ENCODE measurements around the gene BCL7C. TPM values are rescaled to one million over a fixed set of nuclear protein-coding genes. Genes with fewer than 3 reads are reported as not detected.
A peak's percentile ranks its signal among the peaks of the same experiment; 100 is the strongest.
"Not testable (repeated sequence)": the region's sequence is repeated elsewhere in the genome, so short reads cannot be mapped to it uniquely, and the experiment has no call there.

Gene BCL7C
- total RNA-seq (2022) (32.0 and 33.9 TPM in 2 replicates), Bru-seq, nascent RNA (percentile 49 among the genes with signal in this experiment), BruChase-seq, experiment 1, labeled RNA remaining after a 6-hour chase (percentile 49 among the genes with signal in this experiment), BruChase-seq, experiment 2, labeled RNA remaining after a 2-hour chase (percentile 49 among the genes with signal in this experiment)
- long read RNA-seq, transcript BCL7C-203 (6 exons, 1,603 nt): minor isoform, 8 of 124 reads
- long read RNA-seq, transcript BCL7C-201 (6 exons, 1,740 nt): major isoform, 101 of 124 reads
- long read RNA-seq, partial matches to known transcripts: 4 of 124 reads
- long read RNA-seq, other reads (novel, unspliced or antisense): 10 of 124 reads

DNA sequence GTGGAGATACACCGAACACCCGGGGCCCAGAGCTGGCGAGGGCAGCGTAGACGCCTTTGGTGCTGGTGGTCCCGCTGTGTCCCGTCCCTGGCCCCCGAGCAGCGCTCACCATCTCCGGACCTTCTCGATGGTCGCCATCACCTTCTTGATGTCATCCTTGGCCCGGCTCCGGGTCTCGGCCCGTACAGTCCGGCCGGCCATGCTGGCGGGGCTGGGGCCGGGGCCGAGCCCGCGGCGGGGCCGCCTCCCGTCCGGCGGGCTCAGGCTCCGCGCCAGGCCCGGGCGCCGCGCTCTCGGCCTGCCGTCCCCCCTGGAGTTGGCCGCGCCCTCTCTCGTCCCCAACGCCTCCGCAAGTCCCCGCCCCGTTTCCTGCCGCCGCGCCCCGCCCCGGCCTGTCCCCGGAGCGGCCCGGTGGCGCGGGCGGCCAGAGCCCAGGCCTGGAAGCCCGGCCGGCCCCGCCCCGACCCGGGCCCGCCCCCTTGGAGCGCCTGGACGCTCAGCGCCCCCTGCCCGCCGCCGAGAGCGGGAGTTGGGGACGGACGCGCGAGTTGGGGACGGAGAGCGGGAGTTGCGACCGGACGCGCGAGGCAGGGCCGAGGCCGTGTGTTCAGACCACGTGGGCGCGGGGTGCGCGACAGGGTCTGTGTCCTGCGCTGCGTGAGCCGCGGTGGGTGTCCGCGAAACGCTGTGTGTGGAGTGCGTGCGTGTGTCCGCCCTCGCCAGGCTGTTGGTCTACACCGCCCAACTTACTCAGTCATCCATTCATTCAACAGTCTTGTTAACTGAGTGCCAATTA is at the start of gene BCL7C:
Gene BCL7C, minus strand, starts transcription at position 334 of the 796 bp plus-strand sequence. Its CDS starts 133 bp downstream, at position 201.
- TF ChIP-seq, protein P1, sequence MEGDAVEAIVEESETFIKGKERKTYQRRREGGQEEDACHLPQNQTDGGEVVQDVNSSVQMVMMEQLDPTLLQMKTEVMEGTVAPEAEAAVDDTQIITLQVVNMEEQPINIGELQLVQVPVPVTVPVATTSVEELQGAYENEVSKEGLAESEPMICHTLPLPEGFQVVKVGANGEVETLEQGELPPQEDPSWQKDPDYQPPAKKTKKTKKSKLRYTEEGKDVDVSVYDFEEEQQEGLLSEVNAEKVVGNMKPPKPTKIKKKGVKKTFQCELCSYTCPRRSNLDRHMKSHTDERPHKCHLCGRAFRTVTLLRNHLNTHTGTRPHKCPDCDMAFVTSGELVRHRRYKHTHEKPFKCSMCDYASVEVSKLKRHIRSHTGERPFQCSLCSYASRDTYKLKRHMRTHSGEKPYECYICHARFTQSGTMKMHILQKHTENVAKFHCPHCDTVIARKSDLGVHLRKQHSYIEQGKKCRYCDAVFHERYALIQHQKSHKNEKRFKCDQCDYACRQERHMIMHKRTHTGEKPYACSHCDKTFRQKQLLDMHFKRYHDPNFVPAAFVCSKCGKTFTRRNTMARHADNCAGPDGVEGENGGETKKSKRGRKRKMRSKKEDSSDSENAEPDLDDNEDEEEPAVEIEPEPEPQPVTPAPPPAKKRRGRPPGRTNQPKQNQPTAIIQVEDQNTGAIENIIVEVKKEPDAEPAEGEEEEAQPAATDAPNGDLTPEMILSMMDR (IDR thresholded peaks at IDR 0.05; ENCODE audit: unreplicated experiment): peak; percentile 43
- H3K27me3 Mint-ChIP-seq (ENCODE audit: insufficient read depth, unreplicated experiment): no peaks in the 10 kb centered on the region
- ChIA-PET POLR2A (interaction anchor here (0.6 to 5.1 kb wide), 10 partner anchors 8 to 133 kb away, joined by 3 to 36 read pairs (median 4); no protein-coding TSS in a partner anchor), CTCF (interaction anchor here (1.6 to 3.6 kb wide), 3 partner anchors 20 to 49 kb away, joined by 6 to 13 read pairs (median 6); no protein-coding TSS in a partner anchor)
- intact Hi-C loops (cut with micrococcal nuclease): loop anchor here (2.0 kb wide), 2 partner anchors 29 to 49 kb away; partner anchors contain the start of gene FBXL19
- peak; percentile 88 for DNase-seq (ENCODE audit: unreplicated experiment)
- peak within 1 kb of the TSS; percentile 75 for H3K4me3 Mint-ChIP-seq (ENCODE audit: unreplicated experiment)
- H3K27ac Mint-ChIP-seq (ENCODE audit: low read depth, unreplicated experiment): peak within 1 kb of the TSS; percentile 80
- H3K4me1 Mint-ChIP-seq (ENCODE audit: insufficient read depth, unreplicated experiment): peaks cover 31% of the 10 kb centered on the region
- BruUV-seq (replicated peaks): no TSS peak
- H3K36me3 Mint-ChIP-seq (ENCODE audit: insufficient read depth, unreplicated experiment): peaks cover 16% of the 10 kb centered on the region
- no peaks in the 10 kb centered on the region for H3K9me3 Mint-ChIP-seq (ENCODE audit: unreplicated experiment)

DNA sequence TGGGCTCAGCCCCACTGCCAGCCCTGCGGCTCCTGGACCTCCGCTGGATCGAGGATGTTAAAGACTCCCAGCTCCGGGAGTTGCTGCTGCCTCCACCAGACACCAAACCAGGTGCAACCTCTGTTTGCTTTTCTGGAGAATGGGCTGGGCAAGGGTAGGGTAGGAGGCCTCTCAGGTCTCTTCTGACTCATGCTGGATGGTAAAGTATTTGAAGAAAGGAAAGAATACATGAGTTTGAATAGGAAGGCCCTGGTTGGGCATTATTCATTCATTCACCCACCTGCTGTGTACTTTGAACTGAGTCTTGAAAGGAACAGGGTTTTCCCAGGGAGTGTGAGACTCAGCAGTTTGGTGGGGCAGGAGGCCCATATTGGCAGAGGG is 48.5 kb upstream of the BCL7C start:
- ChIA-PET POLR2A (interaction anchor here (0.7 to 3.3 kb wide), 12 partner anchors 7 to 511 kb away, joined by 3 to 34 read pairs (median 5); partner anchors contain the start of genes BCL7C, CTF1, ORAI3 and PHKG2), CTCF (interaction anchor here (0.6 to 6.2 kb wide), 34 partner anchors 10 to 510 kb away, joined by 3 to 67 read pairs (median 5); partner anchors contain the start of genes BCL7C and FBXL19)
- Mint-ChIP-seq H3K27ac (ENCODE audit: low read depth, unreplicated experiment) (no peak overlapping the region), H3K27me3 (ENCODE audit: insufficient read depth, unreplicated experiment) (no peaks in the 10 kb centered on the region), H3K9me3 (ENCODE audit: unreplicated experiment) (no peaks in the 10 kb centered on the region), H3K36me3 (ENCODE audit: insufficient read depth, unreplicated experiment) (peaks cover 63% of the 10 kb centered on the region), H3K4me1 (ENCODE audit: insufficient read depth, unreplicated experiment) (peaks cover 21% of the 10 kb centered on the region), H3K4me3 (ENCODE audit: unreplicated experiment) (no peak overlapping the region)
- no peak for DNase-seq (ENCODE audit: unreplicated experiment)
- TF ChIP-seq, protein P1 (IDR thresholded peaks at IDR 0.05; ENCODE audit: unreplicated experiment): no peak
- no TSS peak for BruUV-seq (replicated peaks)
- intact Hi-C loops (cut with micrococcal nuclease): loop anchor here (1.0 to 10.0 kb wide), 3 partner anchors 19 to 158 kb away; partner anchors contain the start of genes FBXL19 and ZNF629

DNA sequence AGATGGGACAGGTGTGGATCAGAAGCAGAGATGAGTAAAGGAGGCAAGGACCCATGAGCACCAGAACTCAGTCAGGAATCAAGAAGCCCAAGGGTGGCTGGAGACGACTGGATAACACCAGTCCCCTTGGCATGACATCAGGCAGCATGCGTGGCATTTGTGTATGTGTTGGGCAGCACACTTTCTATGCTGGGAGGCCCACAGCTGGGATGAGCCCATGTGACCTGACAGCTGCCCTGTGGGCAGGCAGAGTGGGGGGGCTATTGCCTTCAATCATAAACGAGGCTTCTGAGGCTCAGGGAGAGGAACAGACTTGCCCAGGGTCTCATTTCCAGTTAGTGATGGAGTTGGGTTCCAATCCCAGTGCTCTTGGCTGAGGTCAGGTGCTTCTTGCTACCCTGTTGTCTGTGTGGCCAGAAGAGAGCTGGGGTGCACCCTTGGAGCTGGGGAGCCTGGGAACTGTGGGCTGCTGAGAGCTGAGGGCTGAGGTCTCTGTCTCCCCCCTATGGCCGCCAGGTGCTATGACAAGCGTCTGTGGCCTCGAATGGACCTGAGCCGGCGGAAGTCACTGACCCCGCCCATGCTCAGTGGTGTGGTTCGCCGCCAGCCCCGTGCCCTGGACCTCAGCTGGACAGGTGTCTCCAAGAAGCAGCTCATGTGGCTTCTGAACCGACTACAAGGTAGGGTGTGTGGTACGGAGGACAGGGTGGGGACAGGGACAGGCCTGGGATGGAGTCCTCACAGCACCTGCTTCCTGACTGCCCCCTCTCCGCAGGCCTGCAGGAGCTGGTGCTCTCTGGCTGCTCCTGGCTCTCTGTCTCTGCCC is 47.9 kb upstream of the BCL7C start:
- no peaks in the 10 kb centered on the region for H3K9me3 Mint-ChIP-seq (ENCODE audit: unreplicated experiment)
- CTCF ChIA-PET: interaction anchor here (0.6 to 6.2 kb wide), 42 partner anchors 9 to 511 kb away, joined by 3 to 67 read pairs (median 4); partner anchors contain the start of genes BCL7C, FBXL19 and PHKG2
- DNase-seq (ENCODE audit: unreplicated experiment): peak; percentile 80
- intact Hi-C loops (cut with micrococcal nuclease): loop anchor here (1.0 to 10.0 kb wide), 3 partner anchors 19 to 157 kb away; partner anchors contain the start of genes FBXL19 and ZNF629
- H3K36me3 Mint-ChIP-seq (ENCODE audit: insufficient read depth, unreplicated experiment): peaks cover 63% of the 10 kb centered on the region
- peaks cover 22% of the 10 kb centered on the region for H3K4me1 Mint-ChIP-seq (ENCODE audit: insufficient read depth, unreplicated experiment)
- TF ChIP-seq, protein P1 (IDR thresholded peaks at IDR 0.05; ENCODE audit: unreplicated experiment): peak; percentile 84
- H3K27me3 Mint-ChIP-seq (ENCODE audit: insufficient read depth, unreplicated experiment): no peaks in the 10 kb centered on the region
- POLR2A ChIA-PET: interaction anchor here (0.7 to 3.3 kb wide), 14 partner anchors 8 to 512 kb away, joined by 3 to 34 read pairs (median 5); partner anchors contain the start of genes BCL7C, CTF1, ORAI3 and PHKG2
- no peak overlapping the region for H3K4me3 Mint-ChIP-seq (ENCODE audit: unreplicated experiment)
- no TSS peak for BruUV-seq (replicated peaks)
- H3K27ac Mint-ChIP-seq (ENCODE audit: low read depth, unreplicated experiment): peak overlapping the region; percentile 97

DNA sequence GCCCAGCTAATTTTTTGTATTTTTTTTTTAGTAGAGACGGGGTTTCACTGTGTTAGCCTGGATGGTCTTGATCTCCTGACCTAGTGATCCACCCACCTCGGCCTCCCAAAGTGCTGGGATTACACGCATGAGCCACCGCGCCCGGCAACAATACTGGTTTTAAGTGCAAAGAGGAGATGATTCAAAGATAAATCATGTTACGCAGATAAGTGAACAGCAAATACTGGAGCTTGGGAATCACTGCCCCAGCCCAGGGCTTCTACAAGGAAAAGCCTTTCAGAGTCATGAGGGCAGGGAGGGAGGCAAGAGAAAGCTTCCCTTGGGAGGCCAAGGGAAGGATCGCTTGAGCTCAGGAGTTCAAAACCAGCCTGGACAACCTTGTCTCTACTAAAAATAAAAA is 45.7 kb upstream of the BCL7C start:
- H3K9me3 Mint-ChIP-seq (ENCODE audit: unreplicated experiment); H3K27ac Mint-ChIP-seq (ENCODE audit: low read depth, unreplicated experiment); H3K27me3 Mint-ChIP-seq (ENCODE audit: insufficient read depth, unreplicated experiment); BruUV-seq (replicated peaks); H3K4me3 Mint-ChIP-seq (ENCODE audit: unreplicated experiment); DNase-seq (ENCODE audit: unreplicated experiment); intact Hi-C loops (cut with micrococcal nuclease): not testable (repeated sequence)
- Mint-ChIP-seq H3K4me1 (ENCODE audit: insufficient read depth, unreplicated experiment) (peaks cover 22% of the 10 kb centered on the region), H3K36me3 (ENCODE audit: insufficient read depth, unreplicated experiment) (peaks cover 62% of the 10 kb centered on the region)
- POLR2A ChIA-PET: interaction anchor here (0.7 to 3.3 kb wide), 13 partner anchors 8 to 520 kb away, joined by 3 to 34 read pairs (median 3); partner anchors contain the start of genes ARMC5 and ORAI3
- CTCF ChIA-PET: interaction anchor here (0.6 to 6.2 kb wide), 8 partner anchors 13 to 519 kb away, joined by 3 to 67 read pairs (median 4); no protein-coding TSS in a partner anchor

All from MCF 10A (cell line).